H1 (cell line): ENCODE data around the gene ZBED1. TPM values are rescaled to one million over a fixed set of nuclear protein-coding genes. Genes with fewer than 3 reads are reported as not detected.

Source experiments
- KDM1A ChIP-seq: fragments of 200-600, 300-600 bp; sonication (generic); IDR thresholded peaks from 2 replicates; pipeline ENCODE4 v1.7.1; 2016; ENCODE audit warnings: mild to moderate bottlenecking, low read length, borderline replicate concordance
- RBBP5 ChIP-seq: IDR thresholded peaks from 2 replicates; pipeline ENCODE4 v1.7.1; 2012; ENCODE audit warnings: low read depth, mild to moderate bottlenecking, inconsistent platforms, low read length, moderate library complexity, borderline replicate concordance
- polyA plus RNA-seq, 7 experiments: library from polyadenylated mRNA; depleted of rRNA in 3 of 7; stranded (reverse) in 5 of 7; unstranded in 2 of 7; fragments of >200 nt in 5 of 7; fragments of 200-250 nt in 2 of 7; gene quantifications; 1 replicate in 5 of 7; 2 replicates in 1 of 7; 4 replicates in 1 of 7; pipeline versions ENCODE4 v1.2.1 to v1.2.3, GENCODE V29; 2011 to 2013; ENCODE audit warnings: missing spikeins in 2 of 7, mixed read lengths in 2 of 7
- total RNA-seq: library from RNA; stranded (reverse); fragmentation: NEBNext Ultra II Directional; extraction: Animal tissue kit (Norgen Biotek cat#: 25700); gene quantifications from 2 replicates; pipeline ENCODE4 v1.2.1, GENCODE V29; 2021
- TF ChIP-seq, protein P1 (sequence below): fragments of 300-600 bp; sonication (generic); IDR thresholded peaks from 2 replicates; pipeline ENCODE4 v1.7.1; 2012; ENCODE audit warnings: low read length, moderate library complexity, mild to moderate bottlenecking, inconsistent platforms; ENCODE audit not compliant: insufficient replicate concordance

The ZBED1 gene
- total and polyA plus RNA-seq, 2 of the 8 experiments (the other 6 are each of a cell fraction or from before 2014, with no cell fraction given) = 28.5 to 45.8 TPM

DNA sequence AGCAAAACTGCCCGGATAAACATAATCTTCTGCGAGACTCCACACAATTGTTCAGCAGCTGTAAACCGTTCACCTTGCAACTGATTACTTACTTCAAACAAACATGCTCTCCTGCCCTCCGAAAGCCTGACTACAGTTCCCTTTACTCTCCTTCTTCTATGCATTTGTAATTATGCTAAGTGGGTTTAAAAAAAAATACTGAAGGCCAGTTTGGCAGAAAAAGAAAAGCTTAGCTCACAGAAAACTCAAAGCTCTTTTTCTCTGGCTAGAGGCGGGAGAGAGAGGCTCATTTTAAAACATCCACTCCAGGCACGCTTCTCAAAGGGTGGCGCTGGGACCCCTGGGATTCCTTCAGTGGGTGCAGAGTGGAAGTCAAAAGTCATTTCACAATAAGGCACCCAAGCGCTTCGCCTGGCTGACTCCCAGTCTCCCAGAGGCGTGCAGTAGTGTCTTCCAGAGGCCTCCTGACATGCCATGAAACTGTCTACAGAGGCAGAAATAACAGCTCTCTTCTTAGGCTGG lies 1.9 kb downstream of the ZBED1 start (continued):
- TF ChIP-seq, protein P1, sequence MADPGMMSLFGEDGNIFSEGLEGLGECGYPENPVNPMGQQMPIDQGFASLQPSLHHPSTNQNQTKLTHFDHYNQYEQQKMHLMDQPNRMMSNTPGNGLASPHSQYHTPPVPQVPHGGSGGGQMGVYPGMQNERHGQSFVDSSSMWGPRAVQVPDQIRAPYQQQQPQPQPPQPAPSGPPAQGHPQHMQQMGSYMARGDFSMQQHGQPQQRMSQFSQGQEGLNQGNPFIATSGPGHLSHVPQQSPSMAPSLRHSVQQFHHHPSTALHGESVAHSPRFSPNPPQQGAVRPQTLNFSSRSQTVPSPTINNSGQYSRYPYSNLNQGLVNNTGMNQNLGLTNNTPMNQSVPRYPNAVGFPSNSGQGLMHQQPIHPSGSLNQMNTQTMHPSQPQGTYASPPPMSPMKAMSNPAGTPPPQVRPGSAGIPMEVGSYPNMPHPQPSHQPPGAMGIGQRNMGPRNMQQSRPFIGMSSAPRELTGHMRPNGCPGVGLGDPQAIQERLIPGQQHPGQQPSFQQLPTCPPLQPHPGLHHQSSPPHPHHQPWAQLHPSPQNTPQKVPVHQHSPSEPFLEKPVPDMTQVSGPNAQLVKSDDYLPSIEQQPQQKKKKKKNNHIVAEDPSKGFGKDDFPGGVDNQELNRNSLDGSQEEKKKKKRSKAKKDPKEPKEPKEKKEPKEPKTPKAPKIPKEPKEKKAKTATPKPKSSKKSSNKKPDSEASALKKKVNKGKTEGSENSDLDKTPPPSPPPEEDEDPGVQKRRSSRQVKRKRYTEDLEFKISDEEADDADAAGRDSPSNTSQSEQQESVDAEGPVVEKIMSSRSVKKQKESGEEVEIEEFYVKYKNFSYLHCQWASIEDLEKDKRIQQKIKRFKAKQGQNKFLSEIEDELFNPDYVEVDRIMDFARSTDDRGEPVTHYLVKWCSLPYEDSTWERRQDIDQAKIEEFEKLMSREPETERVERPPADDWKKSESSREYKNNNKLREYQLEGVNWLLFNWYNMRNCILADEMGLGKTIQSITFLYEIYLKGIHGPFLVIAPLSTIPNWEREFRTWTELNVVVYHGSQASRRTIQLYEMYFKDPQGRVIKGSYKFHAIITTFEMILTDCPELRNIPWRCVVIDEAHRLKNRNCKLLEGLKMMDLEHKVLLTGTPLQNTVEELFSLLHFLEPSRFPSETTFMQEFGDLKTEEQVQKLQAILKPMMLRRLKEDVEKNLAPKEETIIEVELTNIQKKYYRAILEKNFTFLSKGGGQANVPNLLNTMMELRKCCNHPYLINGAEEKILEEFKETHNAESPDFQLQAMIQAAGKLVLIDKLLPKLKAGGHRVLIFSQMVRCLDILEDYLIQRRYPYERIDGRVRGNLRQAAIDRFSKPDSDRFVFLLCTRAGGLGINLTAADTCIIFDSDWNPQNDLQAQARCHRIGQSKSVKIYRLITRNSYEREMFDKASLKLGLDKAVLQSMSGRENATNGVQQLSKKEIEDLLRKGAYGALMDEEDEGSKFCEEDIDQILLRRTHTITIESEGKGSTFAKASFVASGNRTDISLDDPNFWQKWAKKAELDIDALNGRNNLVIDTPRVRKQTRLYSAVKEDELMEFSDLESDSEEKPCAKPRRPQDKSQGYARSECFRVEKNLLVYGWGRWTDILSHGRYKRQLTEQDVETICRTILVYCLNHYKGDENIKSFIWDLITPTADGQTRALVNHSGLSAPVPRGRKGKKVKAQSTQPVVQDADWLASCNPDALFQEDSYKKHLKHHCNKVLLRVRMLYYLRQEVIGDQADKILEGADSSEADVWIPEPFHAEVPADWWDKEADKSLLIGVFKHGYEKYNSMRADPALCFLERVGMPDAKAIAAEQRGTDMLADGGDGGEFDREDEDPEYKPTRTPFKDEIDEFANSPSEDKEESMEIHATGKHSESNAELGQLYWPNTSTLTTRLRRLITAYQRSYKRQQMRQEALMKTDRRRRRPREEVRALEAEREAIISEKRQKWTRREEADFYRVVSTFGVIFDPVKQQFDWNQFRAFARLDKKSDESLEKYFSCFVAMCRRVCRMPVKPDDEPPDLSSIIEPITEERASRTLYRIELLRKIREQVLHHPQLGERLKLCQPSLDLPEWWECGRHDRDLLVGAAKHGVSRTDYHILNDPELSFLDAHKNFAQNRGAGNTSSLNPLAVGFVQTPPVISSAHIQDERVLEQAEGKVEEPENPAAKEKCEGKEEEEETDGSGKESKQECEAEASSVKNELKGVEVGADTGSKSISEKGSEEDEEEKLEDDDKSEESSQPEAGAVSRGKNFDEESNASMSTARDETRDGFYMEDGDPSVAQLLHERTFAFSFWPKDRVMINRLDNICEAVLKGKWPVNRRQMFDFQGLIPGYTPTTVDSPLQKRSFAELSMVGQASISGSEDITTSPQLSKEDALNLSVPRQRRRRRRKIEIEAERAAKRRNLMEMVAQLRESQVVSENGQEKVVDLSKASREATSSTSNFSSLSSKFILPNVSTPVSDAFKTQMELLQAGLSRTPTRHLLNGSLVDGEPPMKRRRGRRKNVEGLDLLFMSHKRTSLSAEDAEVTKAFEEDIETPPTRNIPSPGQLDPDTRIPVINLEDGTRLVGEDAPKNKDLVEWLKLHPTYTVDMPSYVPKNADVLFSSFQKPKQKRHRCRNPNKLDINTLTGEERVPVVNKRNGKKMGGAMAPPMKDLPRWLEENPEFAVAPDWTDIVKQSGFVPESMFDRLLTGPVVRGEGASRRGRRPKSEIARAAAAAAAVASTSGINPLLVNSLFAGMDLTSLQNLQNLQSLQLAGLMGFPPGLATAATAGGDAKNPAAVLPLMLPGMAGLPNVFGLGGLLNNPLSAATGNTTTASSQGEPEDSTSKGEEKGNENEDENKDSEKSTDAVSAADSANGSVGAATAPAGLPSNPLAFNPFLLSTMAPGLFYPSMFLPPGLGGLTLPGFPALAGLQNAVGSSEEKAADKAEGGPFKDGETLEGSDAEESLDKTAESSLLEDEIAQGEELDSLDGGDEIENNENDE = peak; percentile 38
- TF ChIP-seq RBBP5 (no peak), KDM1A (no peak)
- TF ChIP-seq, all 59 proteins: peak for 1
